ENCODE data around the gene NLGN4Y.

NLGN4Y gene

DNA sequence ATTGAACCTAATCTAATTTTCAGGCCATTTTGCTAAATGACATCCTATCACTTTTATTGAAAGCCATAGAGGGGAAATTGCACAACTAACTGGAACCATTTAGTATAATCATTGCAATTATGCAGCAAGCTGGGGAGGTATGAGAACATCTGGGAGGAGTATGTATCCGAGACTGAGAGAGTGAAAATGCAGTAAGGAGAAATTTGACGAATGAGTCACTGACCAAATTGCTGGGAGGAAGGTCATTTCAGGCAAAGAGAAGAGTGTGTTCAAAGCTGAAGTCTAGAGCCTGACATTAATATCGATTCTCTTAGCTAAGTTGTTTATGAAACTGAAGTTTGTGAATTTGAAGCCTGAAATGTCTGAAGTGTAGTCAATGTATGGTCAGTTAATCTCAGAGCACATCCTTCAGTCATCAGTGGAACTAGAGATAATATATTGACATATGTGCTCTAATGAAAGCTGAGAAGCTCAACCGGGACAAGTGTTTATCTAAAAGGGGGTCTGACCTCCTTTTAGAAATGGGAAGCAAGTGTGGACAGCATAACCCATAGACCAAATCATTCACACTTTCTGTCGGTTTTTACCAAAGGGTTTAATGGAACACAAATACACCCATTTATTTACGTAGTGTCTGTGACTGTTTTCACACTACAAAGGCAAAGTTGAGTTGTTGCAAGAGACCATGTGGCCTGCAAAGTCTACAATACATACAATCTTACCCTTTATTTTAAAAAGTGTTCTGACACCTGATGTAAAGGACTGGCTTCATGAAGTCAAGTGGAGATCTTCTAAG lies 120.0 kb downstream of the NLGN4Y start:
- no peak for ATAC-seq

- ATAC-seq: no peak
These were observed 154.9 kb downstream of the NLGN4Y start for GRCh38 chrY:14679181-14679580.

GRCh38 chrY:14694543-14694942 lies 170.2 kb downstream of the NLGN4Y start:
- no peak for ATAC-seq

GRCh38 chrY:14708158-14708557 lies 183.8 kb downstream of the NLGN4Y start:
- ATAC-seq: no peak

DNA sequence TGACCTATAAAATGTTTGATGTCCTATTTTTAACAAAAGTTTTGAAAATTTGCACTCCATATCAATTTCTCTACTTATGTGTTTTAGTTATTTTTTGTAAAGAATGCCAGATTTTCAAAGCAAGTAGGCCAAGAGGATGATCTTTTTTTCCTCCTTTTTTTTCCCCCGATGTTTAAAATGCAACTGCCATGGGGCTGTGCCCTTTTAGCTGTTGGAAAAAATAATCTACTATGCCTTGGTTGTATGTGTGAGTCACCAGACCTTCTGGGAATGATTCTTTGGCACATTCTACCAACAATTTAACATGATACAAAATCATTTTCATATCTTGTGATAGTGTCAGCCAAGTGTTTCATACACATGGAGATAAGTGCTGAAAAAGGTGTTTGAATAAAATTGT lies 217.3 kb downstream of the NLGN4Y start:
- no peak for ATAC-seq

GRCh38 chrY:14748329-14748728 lies 224.0 kb downstream of the NLGN4Y start:
- ATAC-seq: no peak

- ATAC-seq: no peak
These were observed 231.2 kb downstream of the NLGN4Y start for GRCh38 chrY:14755571-14755970.

DNA sequence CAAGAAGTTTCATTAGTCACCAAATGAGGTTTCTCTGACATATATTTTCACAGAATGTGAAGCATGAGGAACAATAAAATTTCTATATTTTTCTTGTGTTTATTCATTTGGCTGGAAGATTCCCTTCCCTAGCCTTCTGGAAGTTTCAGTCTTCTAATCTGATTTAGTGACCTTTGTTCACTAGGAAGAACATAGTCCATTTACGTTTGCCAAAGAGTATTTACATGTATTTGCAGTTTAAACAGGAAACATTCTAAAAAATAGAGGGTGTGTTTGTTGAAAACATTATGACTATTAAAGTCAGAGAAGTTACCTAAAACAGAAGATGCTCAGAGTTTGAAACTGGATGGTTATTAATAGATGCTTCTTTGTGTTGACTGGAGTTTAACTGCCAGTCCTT lies 238.6 kb downstream of the NLGN4Y start:
- no peak for ATAC-seq

GRCh38 chrY:14763600-14763999 lies 239.3 kb downstream of the NLGN4Y start:
- ATAC-seq: no peak

DNA sequence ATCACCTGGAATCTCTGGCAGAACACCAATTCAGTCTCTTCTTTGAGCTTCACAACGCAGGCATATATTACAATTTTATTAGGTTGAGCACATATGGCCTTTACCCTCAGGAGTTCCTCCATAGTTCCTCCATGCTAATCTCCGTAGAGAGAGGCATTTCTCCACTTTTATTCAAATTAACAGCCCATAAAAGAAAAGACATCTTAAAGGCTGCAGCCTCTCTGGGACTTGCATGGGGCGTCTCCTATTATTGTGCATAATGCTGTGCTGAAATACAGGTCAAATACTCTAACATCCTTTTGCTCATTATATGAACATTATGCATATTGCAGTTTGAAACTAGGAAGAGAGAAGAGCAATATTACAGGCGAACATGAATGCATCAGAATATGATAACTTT lies 253.9 kb downstream of the NLGN4Y start:
- no peak for ATAC-seq

DNA sequence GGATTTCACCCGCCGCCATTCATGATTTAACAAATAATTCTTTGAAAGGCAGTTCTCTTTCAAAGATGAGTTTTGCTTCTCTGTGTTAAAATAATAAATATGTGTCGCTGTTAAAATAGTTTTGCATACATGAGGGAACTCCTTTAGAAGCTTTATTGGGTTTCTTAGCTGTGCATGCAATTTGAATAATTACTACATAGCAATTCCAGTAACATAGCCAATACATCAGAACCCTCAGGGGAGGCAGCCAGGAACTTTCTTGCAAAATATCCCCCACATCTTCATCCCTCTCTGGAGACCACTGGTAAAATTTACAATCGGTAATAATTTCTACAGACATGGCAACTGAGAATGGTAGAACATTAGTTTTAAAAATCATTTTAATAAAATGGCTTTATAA lies 268.8 kb downstream of the NLGN4Y start:
- ATAC-seq: no peak

- no peak for ATAC-seq
These were observed 269.3 kb downstream of the NLGN4Y start for GRCh38 chrY:14793674-14794073.

- ATAC-seq: no peak
These were observed 273.7 kb downstream of the NLGN4Y start for GRCh38 chrY:14798010-14798409.

DNA sequence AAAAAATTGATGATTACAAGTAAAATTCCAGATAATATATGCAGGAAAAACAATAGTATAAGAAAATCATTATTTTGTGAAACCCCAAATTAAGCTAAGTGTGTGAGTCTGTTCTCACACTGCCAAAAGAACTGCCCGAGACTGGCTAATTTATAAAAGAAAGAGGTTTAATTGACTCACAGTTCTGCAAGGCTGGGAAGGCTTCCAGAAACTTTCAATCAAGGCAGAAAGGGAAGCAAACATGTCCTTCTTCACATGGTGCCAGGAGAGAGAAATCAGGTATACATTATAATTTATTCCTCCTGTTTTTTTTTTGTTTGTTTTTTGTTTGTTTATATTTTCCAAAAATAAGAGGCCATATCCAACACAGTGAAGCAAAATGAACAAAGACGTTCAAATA lies 276.8 kb downstream of the NLGN4Y start:
- no peak for ATAC-seq

GRCh38 chrY:14802125-14802524 lies 277.8 kb downstream of the NLGN4Y start:
- ATAC-seq: peak in 1 of 2 donors; percentile 51

GRCh38 chrY:14804041-14804440 lies 279.7 kb downstream of the NLGN4Y start:
- no peak for ATAC-seq

DNA sequence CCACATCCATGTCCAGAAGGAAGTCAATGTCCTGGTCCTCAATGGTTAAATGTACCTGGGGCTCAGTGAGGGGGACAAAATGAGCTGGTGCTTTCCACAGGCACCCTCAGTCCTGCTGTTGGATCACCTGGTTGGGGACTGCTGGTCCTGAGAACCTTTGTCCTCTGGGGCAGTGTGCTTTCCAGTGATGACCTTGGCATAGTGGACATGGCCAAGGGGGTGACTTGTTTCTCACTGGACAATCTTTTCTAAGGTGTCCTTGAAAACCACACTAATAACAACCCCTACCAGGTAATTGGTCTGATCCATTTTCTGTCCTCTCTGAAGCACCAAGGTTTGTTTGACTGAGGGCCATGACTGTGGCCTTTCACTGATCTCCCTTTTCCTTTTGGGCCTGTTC lies 294.1 kb downstream of the NLGN4Y start:
- no peak for ATAC-seq

GRCh38 chrY:14822201-14822600 lies 297.9 kb downstream of the NLGN4Y start:
- ATAC-seq: no peak

DNA sequence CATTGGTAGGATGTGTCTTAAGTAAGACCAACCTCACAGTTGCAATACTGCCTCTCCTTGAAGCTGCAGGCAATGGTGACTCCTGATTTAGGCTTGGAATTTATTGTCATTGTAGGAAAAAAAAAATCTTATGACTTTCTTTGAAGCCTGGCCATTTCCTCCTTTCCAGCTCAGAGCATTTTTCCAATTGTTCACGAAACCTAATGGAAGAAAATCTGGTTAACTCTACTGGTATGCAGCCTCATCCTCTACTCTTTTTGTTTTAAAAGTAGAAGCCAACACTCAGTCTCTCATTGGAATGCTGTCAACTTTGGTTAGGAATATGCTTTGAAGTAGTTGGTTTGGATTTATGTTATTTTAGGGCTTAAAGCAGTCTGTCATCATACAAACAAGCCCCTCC lies 298.6 kb downstream of the NLGN4Y start:
- ATAC-seq: no peak

- no peak for ATAC-seq
These were observed 300.3 kb downstream of the NLGN4Y start for GRCh38 chrY:14824583-14824982.

- no peak for ATAC-seq
These were observed 301.4 kb downstream of the NLGN4Y start for GRCh38 chrY:14825728-14826127.

- no peak for ATAC-seq
These were observed 304.2 kb downstream of the NLGN4Y start for GRCh38 chrY:14828531-14828930.

- no peak for ATAC-seq
These were observed 305.1 kb downstream of the NLGN4Y start for GRCh38 chrY:14829366-14829885.

DNA sequence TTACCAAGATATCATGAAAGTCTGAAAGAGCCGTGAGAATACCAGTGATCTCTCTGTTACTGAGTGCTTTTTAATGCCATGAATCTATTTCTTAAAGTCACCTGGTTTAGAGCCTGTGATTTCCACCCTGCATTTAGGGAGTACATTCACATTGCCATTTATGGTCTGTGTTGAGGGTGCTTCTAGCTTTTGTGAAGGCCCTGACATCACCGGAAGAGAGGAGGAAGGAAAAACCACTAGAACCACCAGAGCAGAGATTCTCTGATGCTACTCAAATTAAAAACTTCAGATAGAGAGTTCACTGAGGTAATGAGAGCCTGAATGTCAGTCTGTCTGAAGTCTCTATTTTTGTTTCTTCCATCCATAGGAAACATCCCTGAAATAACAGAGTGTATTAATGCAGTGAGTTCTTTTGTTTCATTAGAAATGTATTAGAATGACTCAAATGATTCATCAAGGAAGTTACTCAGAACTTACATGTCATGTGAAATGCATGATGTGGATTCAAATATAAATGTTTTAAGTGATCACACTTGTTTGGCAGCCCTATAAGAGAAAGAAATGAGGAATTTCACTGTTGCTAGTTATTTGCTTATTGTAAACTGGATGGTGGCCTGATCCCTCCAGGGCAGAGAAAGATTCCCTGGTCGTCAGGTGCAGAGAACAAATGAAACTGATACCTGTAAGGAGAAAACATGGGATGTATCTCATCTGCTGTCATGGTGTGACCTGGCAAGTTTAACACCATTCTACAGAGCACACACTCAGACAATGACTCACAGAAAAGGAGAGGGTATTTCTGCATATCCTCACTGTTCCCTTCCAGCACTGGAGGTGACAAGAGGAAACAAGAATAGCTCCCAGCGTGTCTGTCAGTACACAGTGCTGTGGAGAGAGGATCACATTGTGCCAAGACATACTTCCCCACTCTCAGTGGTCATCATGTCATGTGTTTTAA lies 310.1 kb downstream of the NLGN4Y start:
- peak; percentile 56 to 76 for ATAC-seq

Data from activated CD4-positive, CD25-positive, alpha-beta regulatory T cell treated with anti-CD3 and anti-CD28 coated beads, Interleukin-2, amount 50 U/mL, for 24 hours (primary cell).